ENCODE results near the gene DELE1. TPM values are rescaled to one million over a fixed set of nuclear protein-coding genes. Genes with fewer than 3 reads are reported as not detected.

Gene DELE1
- total RNA-seq, 2 donors from 2014 or later = 70.9 to 93.6 TPM

Other genes starting within 250 kb of the DELE1 start
- 10 to 100 TPM; 17.5 to 22.6 TPM for gene ARAP3, start 241.6 kb upstream of the DELE1 start, total RNA-seq
- gene PCDH1, start 45.5 kb upstream of the DELE1 start, total RNA-seq = 1 to 10 TPM; 1.8 to 5.9 TPM
- gene PCDH12, start 34.3 kb downstream of the DELE1 start, total RNA-seq = 1 to 10 TPM in 1 of 2 donors, under 1 TPM in 1; 0.28 to 1.3 TPM
- 10 to 100 TPM; 38.2 to 43.5 TPM for gene RNF14, start 45.2 kb downstream of the DELE1 start, total RNA-seq
- gene GNPDA1, start 89.2 kb downstream of the DELE1 start, total RNA-seq = 1 to 10 TPM; 9.0 to 9.6 TPM
- gene NDFIP1, start 184.9 kb downstream of the DELE1 start, total RNA-seq = 10 to 100 TPM; 24.2 to 24.4 TPM